ENCODE measurements around the gene SLC24A5. TPM values are rescaled to one million over a fixed set of nuclear protein-coding genes. Genes with fewer than 3 reads are reported as not detected.

SLC24A5 gene
- total RNA-seq, 1 experiment from 2014 or later = not detected

- no peak for TF ChIP-seq AFF4 (CRISPR knock-in tag; IDR thresholded peaks at IDR 0.05; ENCODE audit: borderline replicate concordance)
- peak; percentile 87; the same call in 1 of the 2 replicates for TF ChIP-seq ZNF232 (CRISPR knock-in tag; IDR thresholded peaks at IDR 0.05)
- no peak for TF ChIP-seq EMX1 (CRISPR knock-in tag; IDR thresholded peaks at IDR 0.05)
- peak; percentile 95 for TF ChIP-seq TEAD1 (CRISPR knock-in tag; IDR thresholded peaks at IDR 0.05)
- TF ChIP-seq NFYB (CRISPR knock-in tag; conservative IDR thresholded peaks at IDR 0.05; ENCODE audit: low read depth) = no peak
- no peak for TF ChIP-seq ZNF671 (CRISPR knock-in tag; IDR thresholded peaks at IDR 0.05)
- no peak for TF ChIP-seq ATF3 (CRISPR knock-in tag; conservative IDR thresholded peaks at IDR 0.05)
- TF ChIP-seq ZNF263 (CRISPR knock-in tag; IDR thresholded peaks at IDR 0.05; ENCODE audit: low read depth) = no peak
- no peak for TF ChIP-seq STAT6 (CRISPR knock-in tag; conservative IDR thresholded peaks at IDR 0.05; ENCODE audit: low read depth)
- TF ChIP-seq GTF2I (CRISPR knock-in tag; conservative IDR thresholded peaks at IDR 0.05) = no peak
- TF ChIP-seq ZBTB43 (CRISPR knock-in tag; IDR thresholded peaks at IDR 0.05) = peak; percentile 55; the same call in 1 of the 2 replicates
- TF ChIP-seq TCF7 (CRISPR knock-in tag; IDR thresholded peaks at IDR 0.05; ENCODE audit: low read depth) = 0 out of 2 replicates have a peak, but pooled peaks have one; percentile 75
- TF ChIP-seq ATF1 (CRISPR knock-in tag; IDR thresholded peaks at IDR 0.05) = no peak
- TF ChIP-seq SMAD3 (CRISPR knock-in tag; IDR thresholded peaks at IDR 0.05; ENCODE audit: borderline replicate concordance) = peak; percentile 94
- peak; percentile 78; the same call in 1 of the 2 replicates for TF ChIP-seq IRF1 (CRISPR knock-in tag; IDR thresholded peaks at IDR 0.05)
- 0 out of 2 replicates have a peak, but pooled peaks have one; percentile 14 for TF ChIP-seq ZNF317 (CRISPR knock-in tag; IDR thresholded peaks at IDR 0.05; ENCODE audit: borderline replicate concordance, low read depth)
- no peak for TF ChIP-seq NR2C2 (CRISPR knock-in tag; IDR thresholded peaks at IDR 0.05)
- no peak for TF ChIP-seq PRDM15 (CRISPR knock-in tag; IDR thresholded peaks at IDR 0.05)
- TF ChIP-seq ATF2 (CRISPR knock-in tag; IDR thresholded peaks at IDR 0.05; ENCODE audit: borderline replicate concordance, low read depth) = no peak
- peak; percentile 97 for TF ChIP-seq FOXP4 (CRISPR knock-in tag; IDR thresholded peaks at IDR 0.05)
Observed at GRCh38 chr15:48190932-48191573, 70.3 kb downstream of the SLC24A5 start (continued).

All from WTC11 (cell line).